PFSK-1 (cell line): ENCODE data around the gene FBXO24.

Experiments
- FOXP2 ChIP-seq: optimal IDR thresholded peaks from 2 replicates; pipeline ENCODE3; 2011; ENCODE audit warnings: borderline replicate concordance, control low read depth, inconsistent platforms; ENCODE audit not compliant: insufficient read depth; ENCODE audit errors: extremely low read length, extremely low read depth
- POLR2AphosphoS5 ChIP-seq: IDR thresholded peaks from 2 replicates; pipeline ENCODE4 v1.6.1; 2012; ENCODE audit warnings: low read depth, mild to moderate bottlenecking, control low read depth, low read length, moderate library complexity
- REST ChIP-seq, 2 experiments: IDR thresholded peaks; 2 replicates each; pipeline versions ENCODE4 v1.6.1 to v1.8.0; 2011 to 2012; ENCODE audit warnings: low read depth in 2 of 2, low read length in 2 of 2, control low read depth in 1 of 2, inconsistent platforms in 1 of 2, mild to moderate bottlenecking in 1 of 2, moderate library complexity in 1 of 2; ENCODE audit not compliant: insufficient read depth in 1 of 2
- SIN3A ChIP-seq: IDR thresholded peaks from 2 replicates; pipeline ENCODE4 v1.6.1; 2012; ENCODE audit warnings: mild to moderate bottlenecking, low read length, moderate library complexity, borderline replicate concordance; ENCODE audit not compliant: insufficient read depth
- TAF1 ChIP-seq: IDR thresholded peaks from 2 replicates; pipeline ENCODE4 v1.6.1; 2012; ENCODE audit warnings: low read length, control low read depth, borderline replicate concordance; ENCODE audit not compliant: insufficient read depth

Gene FBXO24

GRCh38 chr7:100620804-100621203, 34.7 kb downstream of the FBXO24 start:
- TF ChIP-seq FOXP2 (no peak), REST (IDR thresholded peaks at IDR 0.05; ENCODE audit: insufficient read depth in 1 of 2, low read depth in 2 of 2, low read length in 2 of 2) (no peak), POLR2AphosphoS5 (no peak), TAF1 (no peak), SIN3A (no peak)

GRCh38 chr7:100621554-100621953, 35.4 kb downstream of the FBXO24 start:
- TF ChIP-seq FOXP2, result no peak
- TF ChIP-seq POLR2AphosphoS5, result no peak
- no peak for TF ChIP-seq TAF1
- TF ChIP-seq REST (IDR thresholded peaks at IDR 0.05; ENCODE audit: insufficient read depth in 1 of 2, low read depth in 2 of 2, low read length in 2 of 2), result no peak
- TF ChIP-seq SIN3A, result no peak

- TF ChIP-seq TAF1 (no peak), POLR2AphosphoS5 (no peak), SIN3A (no peak), FOXP2 (no peak), REST (IDR thresholded peaks at IDR 0.05; ENCODE audit: insufficient read depth in 1 of 2, low read depth in 2 of 2, low read length in 2 of 2) (no peak)
Observed at GRCh38 chr7:100623951-100624824, 38.1 kb downstream of the FBXO24 start.

- TF ChIP-seq REST (IDR thresholded peaks at IDR 0.05; ENCODE audit: insufficient read depth in 1 of 2, low read depth in 2 of 2, low read length in 2 of 2), result no peak
- no peak for TF ChIP-seq TAF1
- TF ChIP-seq FOXP2, result no peak
- TF ChIP-seq POLR2AphosphoS5, result no peak
- TF ChIP-seq SIN3A, result no peak
Observed at GRCh38 chr7:100626055-100626454, 39.9 kb downstream of the FBXO24 start.
